Aorta (tissue), 5 donors: ENCODE measurements around the gene NKX6-2. TPM values are rescaled to one million over a fixed set of nuclear protein-coding genes. Genes with fewer than 3 reads are reported as not detected.

Experiments
- ATAC-seq: fragments of 200-7000 bp; cut with Tn5 transposase; one replicate; pipeline ENCODE4 v1.9.1; 2022; ENCODE audit warnings: moderate library complexity; ENCODE audit not compliant: low FRiP score
- DNase-seq, 2 donors: peaks; one replicate each; pipeline ENCODE4 v3.0.0-alpha.2; 2020
- H3K27ac ChIP-seq, 2 donors: one replicate each; pipeline ENCODE4 v1.5.1; 2013; ENCODE audit warnings: low read length in 2 of 2, mild to moderate bottlenecking in 2 of 2, moderate library complexity in 2 of 2, control low read depth in 1 of 2, inconsistent platforms in 1 of 2, low read depth in 1 of 2
- H3K27me3 ChIP-seq, 2 donors: one replicate each; pipeline ENCODE4 v1.6.1; 2013; ENCODE audit warnings: control low read depth in 1 of 2, low read length in 1 of 2, mild to moderate bottlenecking in 1 of 2, moderate library complexity in 1 of 2; ENCODE audit not compliant: insufficient read depth in 2 of 2, control insufficient read depth in 1 of 2
- H3K36me3 ChIP-seq, 2 donors: one replicate each; pipeline ENCODE4 v1.6.1; 2013; ENCODE audit warnings: control low read depth in 1 of 2, low read length in 1 of 2, mild to moderate bottlenecking in 1 of 2; ENCODE audit not compliant: insufficient read depth in 2 of 2, control insufficient read depth in 1 of 2
- H3K4me1 ChIP-seq, 2 donors: one replicate each; pipeline ENCODE4 v1.6.1; 2013; ENCODE audit warnings: low read length in 2 of 2, control low read depth in 1 of 2, mild to moderate bottlenecking in 1 of 2, moderate library complexity in 1 of 2; ENCODE audit not compliant: insufficient read depth in 2 of 2, control insufficient read depth in 1 of 2
- H3K4me3 ChIP-seq, 2 donors: one replicate each; pipeline ENCODE4 v1.5.1; 2013; ENCODE audit warnings: low read length in 2 of 2, control low read depth in 1 of 2, mild to moderate bottlenecking in 1 of 2
- H3K9me3 ChIP-seq: one replicate; pipeline ENCODE4 v1.6.1; 2013; ENCODE audit warnings: mild to moderate bottlenecking, low read length; ENCODE audit not compliant: control insufficient read depth
- WGBS, 2 donors: extraction: QIAGEN DNeasy Blood & Tissue Kit; methylation state at CpG; one replicate each; pipeline ENCODE4 v1.1.7; 2013; 5-methylcytosine and 5-hydroxymethylcytosine counted together
- intact Hi-C, 2 donors: fragments of 100-400 bp; cut with DNase I; formaldehyde crosslinking; loops; one replicate each; pipeline versions ENCODE4 v1.14.2 to v1.15.0; 2022
- polyA plus RNA-seq, 2 donors: library from polyadenylated mRNA; stranded (reverse); fragments of 200-250 nt; gene quantifications; one replicate each; pipeline ENCODE4 v1.2.3, GENCODE V29; 2013
- total RNA-seq, 2 donors: library from RNA; stranded (reverse); fragmentation: NEBNext Ultra II Directional; extraction: Animal tissue kit (Norgen Biotek cat#: 25700); gene quantifications; one replicate each; pipeline ENCODE4 v1.2.1, GENCODE V29; 2021
- donor health status: healthy with polysubstance abuse.
- donor health status: Bipolar disorder and iron deficiency.
- donor health status: DM: no; HTN: no; CAD: no.
- donor health status: DM: no; HTN: no; CAD: no.
- donor health status: DM: yes; HTN: yes; CAD: no.

NKX6-2 gene
- total and polyA plus RNA-seq, 4 donors = not detected

- H3K27me3 ChIP-seq = peaks cover 0 to 4% of the 10 kb centered on the region in 2 donors
- DNase-seq (no peak), ATAC-seq (no peak)
- no peak overlapping the region for H3K4me3 ChIP-seq
- peaks cover 12 to 18% of the 10 kb centered on the region in 2 donors for H3K36me3 ChIP-seq
- intact Hi-C loops = no loop called here
- peaks cover 9% of the 10 kb centered on the region for H3K9me3 ChIP-seq
- no peak overlapping the region for H3K27ac ChIP-seq
- H3K4me1 ChIP-seq = no peaks in the 10 kb centered on the region
- WGBS, 2 donors = 96% methylated on average over 20 of the region's 20 CpGs
Observed at GRCh38 chr10:132781556-132781955, 4.4 kb downstream of the NKX6-2 start.

GRCh38 chr10:132780356-132780755 is 5.6 kb downstream of the NKX6-2 start:
- Histone ChIP-seq H3K36me3 (peaks cover 12 to 20% of the 10 kb centered on the region in 2 donors), H3K4me1 (no peaks in the 10 kb centered on the region), H3K27me3 (peaks cover 0 to 4% of the 10 kb centered on the region in 2 donors), H3K27ac (no peak overlapping the region), H3K9me3 (peaks cover 9% of the 10 kb centered on the region), H3K4me3 (no peak overlapping the region)
- no peak for ATAC-seq
- DNase-seq = no peak
- WGBS, 2 donors = 95% methylated on average over 12 of the region's 12 CpGs
- intact Hi-C loops = no loop called here

GRCh38 chr10:132779549-132780294 is 6.2 kb downstream of the NKX6-2 start:
- H3K27ac ChIP-seq = no peak overlapping the region
- ATAC-seq (no peak), DNase-seq (no peak)
- H3K4me1 ChIP-seq = no peaks in the 10 kb centered on the region
- H3K9me3 ChIP-seq = peaks cover 9% of the 10 kb centered on the region
- H3K4me3 ChIP-seq = no peak overlapping the region
- WGBS, 2 donors = 93 to 95% methylated on average over 41 of the region's 41 CpGs
- peaks cover 0 to 4% of the 10 kb centered on the region in 2 donors for H3K27me3 ChIP-seq
- intact Hi-C loops = no loop called here
- peaks cover 12 to 20% of the 10 kb centered on the region in 2 donors for H3K36me3 ChIP-seq

DNA sequence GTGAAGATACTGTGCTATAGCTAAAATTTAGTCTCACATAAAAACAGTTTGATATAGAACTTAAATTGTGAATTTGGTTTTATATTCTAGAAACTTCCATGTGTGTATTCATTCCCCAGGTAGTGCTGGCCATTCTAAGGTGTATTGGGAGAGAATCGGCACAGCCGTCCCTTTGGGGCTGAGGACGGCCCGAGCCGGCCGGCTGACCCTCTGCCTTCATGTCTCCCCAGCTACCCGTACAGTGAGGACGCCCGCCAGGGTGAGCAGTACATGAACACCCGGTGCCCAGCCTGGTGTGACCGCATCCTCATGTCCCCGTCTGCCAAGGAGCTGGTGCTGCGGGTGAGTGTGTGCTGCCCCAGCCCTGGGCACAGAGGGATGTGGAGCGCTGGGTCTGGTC is 8.5 kb downstream of the NKX6-2 start:
- WGBS, 2 donors = 96 to 97% methylated on average over 14 of the region's 14 CpGs
- H3K27me3 ChIP-seq = no peaks in the 10 kb centered on the region
- no peak for DNase-seq
- peaks cover 7 to 20% of the 10 kb centered on the region in 2 donors for H3K36me3 ChIP-seq
- H3K4me1 ChIP-seq = no peaks in the 10 kb centered on the region
- H3K4me3 ChIP-seq = no peak overlapping the region
- intact Hi-C loops = no loop called here
- H3K27ac ChIP-seq = no peak overlapping the region
- no peak for ATAC-seq
- H3K9me3 ChIP-seq = peaks cover 8% of the 10 kb centered on the region

DNA sequence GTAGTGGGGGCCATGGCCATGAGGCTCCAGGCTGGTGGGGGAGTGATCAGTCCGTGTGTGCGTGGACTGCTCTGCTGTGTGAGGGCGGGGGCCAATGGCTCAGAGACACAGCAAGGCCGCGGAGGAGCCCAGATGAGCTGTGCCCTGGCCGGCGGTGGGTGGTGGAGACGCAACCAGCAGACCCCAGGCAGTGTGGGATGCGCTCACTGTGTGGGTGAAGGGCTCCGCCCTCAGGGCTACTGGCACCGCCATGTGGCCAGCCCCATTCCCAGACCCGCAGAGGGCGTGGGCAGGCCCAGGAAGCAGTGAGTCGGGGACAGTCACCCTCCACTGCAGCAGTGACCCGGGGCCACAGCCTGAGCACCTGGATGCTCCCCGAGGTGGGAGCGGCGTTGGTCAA is 9.1 kb downstream of the NKX6-2 start:
- DNase-seq (no peak), ATAC-seq (no peak)
- Histone ChIP-seq H3K4me1 (no peaks in the 10 kb centered on the region), H3K4me3 (no peak overlapping the region), H3K36me3 (peaks cover 1 to 17% of the 10 kb centered on the region in 2 donors), H3K27me3 (no peaks in the 10 kb centered on the region), H3K9me3 (peaks cover 6% of the 10 kb centered on the region), H3K27ac (no peak overlapping the region)
- intact Hi-C loops = no loop called here
- WGBS, 2 donors = 83 to 90% methylated on average over 15 to 18 of the region's 18 CpGs

- no peak overlapping the region for H3K4me3 ChIP-seq
- H3K36me3 ChIP-seq = peaks cover 0 to 13% of the 10 kb centered on the region in 2 donors
- no peaks in the 10 kb centered on the region for H3K4me1 ChIP-seq
- H3K27me3 ChIP-seq = no peaks in the 10 kb centered on the region
- intact Hi-C loops = no loop called here
- H3K27ac ChIP-seq = no peak overlapping the region
- no peak for DNase-seq
- H3K9me3 ChIP-seq = peaks cover 2% of the 10 kb centered on the region
- no peak for ATAC-seq
- WGBS, 2 donors = 93 to 95% methylated on average over 18 of the region's 18 CpGs
Observed at GRCh38 chr10:132776186-132776585, 9.8 kb downstream of the NKX6-2 start.

- 79 to 82% methylated on average over 14 to 22 of the region's 22 CpGs for WGBS, 2 donors
- no peak for ATAC-seq
Observed at GRCh38 chr10:132774902-132775863, 10.8 kb downstream of the NKX6-2 start.

GRCh38 chr10:132774181-132774901 is 11.6 kb downstream of the NKX6-2 start:
- Histone ChIP-seq H3K27me3 (no peaks in the 10 kb centered on the region), H3K9me3 (peaks cover 1% of the 10 kb centered on the region), H3K36me3 (peaks cover 0 to 5% of the 10 kb centered on the region in 2 donors), H3K27ac (no peak overlapping the region), H3K4me1 (no peaks in the 10 kb centered on the region), H3K4me3 (no peak overlapping the region)
- intact Hi-C loops = no loop called here
- WGBS, 2 donors = 75 to 78% methylated on average over 28 to 29 of the region's 29 CpGs
- DNase-seq (no peak), ATAC-seq (no peak)

More at GRCh38 chr10:132774902-132775863, 10.8 kb downstream of the NKX6-2 start:
- intact Hi-C loops = no loop called here
- Histone ChIP-seq H3K27ac (no peak overlapping the region), H3K9me3 (no peaks in the 10 kb centered on the region), H3K36me3 (peaks cover 0 to 10% of the 10 kb centered on the region in 2 donors), H3K4me3 (no peak overlapping the region), H3K4me1 (no peaks in the 10 kb centered on the region), H3K27me3 (no peaks in the 10 kb centered on the region)
- no peak for DNase-seq
